CD14-positive monocyte (primary cell): ENCODE data around the gene NRN1L. TPM values are rescaled to one million over a fixed set of nuclear protein-coding genes. Genes with fewer than 3 reads are reported as not detected.
A peak's percentile ranks its signal among the peaks of the same experiment; 100 is the strongest.

Experiments used
- DNase-seq, 3 donors: peaks; one replicate each; pipeline ENCODE4 v3.0.0-alpha.2; 2011 to 2022
- H2AFZ ChIP-seq: 2 replicates; pipeline ENCODE4 v1.6.0; 2012; ENCODE audit warnings: mild to moderate bottlenecking, low read depth, low read length, inconsistent platforms; ENCODE audit not compliant: insufficient read depth, poor library complexity, severe bottlenecking
- H3K27ac ChIP-seq, 2 donors: 1 replicate in 1 of 2; 2 replicates in 1 of 2; pipeline ENCODE4 v1.5.1; 2012 to 2013; ENCODE audit warnings: low read length in 2 of 2, control low read depth in 1 of 2, inconsistent platforms in 1 of 2, low read depth in 1 of 2, mild to moderate bottlenecking in 1 of 2
- H3K27me3 ChIP-seq, 2 donors: one replicate each; pipeline versions ENCODE4 v1.6.0 to v1.6.1; 2011 to 2013; ENCODE audit warnings: low read length in 2 of 2; ENCODE audit not compliant: control insufficient read depth in 2 of 2, insufficient read depth in 2 of 2
- H3K36me3 ChIP-seq, 2 donors: replicated peaks in 1 of 2; 1 replicate in 1 of 2; 2 replicates in 1 of 2; pipeline versions ENCODE4 v1.5.1 to v1.6.1; 2012 to 2013; ENCODE audit warnings: low read length in 2 of 2, control low read depth in 1 of 2, inconsistent platforms in 1 of 2, mild to moderate bottlenecking in 1 of 2; ENCODE audit not compliant: insufficient read depth in 2 of 2, control insufficient read depth in 1 of 2
- H3K4me1 ChIP-seq, 2 donors: 1 replicate in 1 of 2; 2 replicates in 1 of 2; pipeline versions ENCODE4 v1.5.1 to v1.6.1; 2012 to 2013; ENCODE audit warnings: low read length in 2 of 2, control low read depth in 1 of 2, inconsistent platforms in 1 of 2, mild to moderate bottlenecking in 1 of 2, moderate library complexity in 1 of 2; ENCODE audit not compliant: insufficient read depth in 2 of 2, control insufficient read depth in 1 of 2
- H3K4me2 ChIP-seq: replicated peaks from 2 replicates; pipeline ENCODE3; 2012; ENCODE audit warnings: low read length, moderate library complexity, mild to moderate bottlenecking; ENCODE audit not compliant: poor library complexity, severe bottlenecking; ENCODE audit errors: extremely low read depth
- H3K4me3 ChIP-seq, 3 experiments: fragments of 200-600 bp in 1 of 3; sonication (generic) in 1 of 3; replicated peaks in 1 of 3; 1 replicate in 2 of 3; 2 replicates in 1 of 3; pipeline ENCODE4 v1.5.1; 2011 to 2013; ENCODE audit warnings: low read length in 3 of 3, mild to moderate bottlenecking in 3 of 3, control low read depth in 2 of 3, low read depth in 2 of 3, inconsistent platforms in 1 of 3, moderate library complexity in 1 of 3
- H3K79me2 ChIP-seq: 2 replicates; pipeline ENCODE4 v1.6.0; 2012; ENCODE audit warnings: mild to moderate bottlenecking, control low read depth, inconsistent platforms, low read length, moderate library complexity; ENCODE audit not compliant: insufficient read depth
- H3K9ac ChIP-seq: 2 replicates; pipeline ENCODE4 v1.6.0; 2017; ENCODE audit warnings: low read length, mild to moderate bottlenecking; ENCODE audit not compliant: insufficient read depth, poor library complexity, severe bottlenecking
- H3K9me3 ChIP-seq, 2 donors: replicated peaks in 1 of 2; 1 replicate in 1 of 2; 2 replicates in 1 of 2; pipeline versions ENCODE4 v1.5.1 to v1.6.1; 2012 to 2013; ENCODE audit warnings: low read length in 2 of 2, control low read depth in 1 of 2; ENCODE audit not compliant: control insufficient read depth in 1 of 2, insufficient read depth in 1 of 2
- H4K20me1 ChIP-seq: 2 replicates; pipeline ENCODE4 v1.6.0; 2012; ENCODE audit warnings: mild to moderate bottlenecking, low read length, control low read depth, moderate library complexity; ENCODE audit not compliant: insufficient read depth
- H3K27ac Mint-ChIP-seq, 7 donors: one replicate each; pipeline ENCODE4 v1.8.0; 2020; ENCODE audit warnings: mild to moderate bottlenecking in 7 of 7, mixed read lengths in 7 of 7, moderate library complexity in 6 of 7, inconsistent platforms in 2 of 7
- H3K27me3 Mint-ChIP-seq, 3 donors: one replicate each; pipeline ENCODE4 v1.8.0; 2021 to 2022; ENCODE audit warnings: low read depth in 3 of 3, mild to moderate bottlenecking in 3 of 3, mixed read lengths in 3 of 3, moderate library complexity in 3 of 3, inconsistent platforms in 1 of 3
- H3K36me3 Mint-ChIP-seq, 2 donors: one replicate each; pipeline ENCODE4 v1.8.0; 2020; ENCODE audit warnings: mixed read lengths in 2 of 2, inconsistent platforms in 1 of 2, mild to moderate bottlenecking in 1 of 2
- H3K4me1 Mint-ChIP-seq: one replicate; pipeline ENCODE4 v1.8.0; 2020; ENCODE audit warnings: mild to moderate bottlenecking, mixed read lengths
- H3K4me3 Mint-ChIP-seq, 2 donors: one replicate each; pipeline ENCODE4 v1.8.0; 2020; ENCODE audit warnings: mild to moderate bottlenecking in 2 of 2, mixed read lengths in 2 of 2, moderate library complexity in 1 of 2
- H3K9me3 Mint-ChIP-seq, 7 donors: one replicate each; pipeline ENCODE4 v1.8.0; 2020 to 2022; ENCODE audit warnings: mixed read lengths in 7 of 7, mild to moderate bottlenecking in 6 of 7, moderate library complexity in 6 of 7, inconsistent platforms in 2 of 7
- CTCF ChIP-seq: fragments of 200-600 bp; IDR thresholded peaks from one replicate; pipeline ENCODE4 v1.8.0; 2022; ENCODE audit warnings: antibody characterized with exemption, mild to moderate bottlenecking
- WGBS: methylation state at CpG from one replicate; pipeline ENCODE4 v1.1.5; 2013; ENCODE audit warnings: missing lambda C conversion rate; ENCODE audit not compliant: insufficient coverage; 5-methylcytosine and 5-hydroxymethylcytosine counted together
- intact Hi-C, 2 donors: fragments of 100-400 bp; cut with micrococcal nuclease; formaldehyde crosslinking; loops; one replicate each; pipeline versions ENCODE4 v1.15.0 to v1.15.1; 2023
- polyA plus RNA-seq, 3 donors: library from polyadenylated mRNA; depleted of rRNA in 1 of 3; unstranded in 2 of 3; stranded (reverse) in 1 of 3; fragments of 300-500 nt in 2 of 3; fragments of >200 nt in 1 of 3; fragmentation: Illumina TruSeq in 2 of 3; gene quantifications; 1 replicate in 2 of 3; 2 replicates in 1 of 3; pipeline ENCODE4 v1.2.3, GENCODE V29; 2012 to 2021

The NRN1L gene
- polyA plus RNA-seq, 3 donors: 0.50 to 3.6 TPM; not detected in 1

- no peak overlapping the region for H3K4me2 ChIP-seq
- peak overlapping the region; percentile 0 for H3K9ac ChIP-seq
- H3K4me3 ChIP-seq: no peak overlapping the region
- H3K4me1 Mint-ChIP-seq: peaks cover 26% of the 10 kb centered on the region
- DNase-seq: peak in 2 of 3 donors; percentile 43 to 66
- H4K20me1 ChIP-seq: peaks cover 58% of the 10 kb centered on the region
- H3K4me1 ChIP-seq: peaks cover 4 to 12% of the 10 kb centered on the region in 2 donors
- no peaks in the 10 kb centered on the region for H3K9me3 ChIP-seq
- peak overlapping the region; percentile 68 to 92 (median 87) for H3K27ac Mint-ChIP-seq
- H3K4me3 Mint-ChIP-seq: no peak overlapping the region
- H3K27me3 ChIP-seq: no peaks in the 10 kb centered on the region
- intact Hi-C loops: no loop called here
- H2AFZ ChIP-seq: no peak overlapping the region
- H3K27me3 Mint-ChIP-seq: no peaks in the 10 kb centered on the region
- H3K36me3 ChIP-seq: peaks cover 14 to 26% of the 10 kb centered on the region in 2 donors
- WGBS: no CpG with 5 or more reads among the region's 3 CpGs
- peaks cover 96% of the 10 kb centered on the region for H3K79me2 ChIP-seq
- no peak for TF ChIP-seq CTCF
- H3K36me3 Mint-ChIP-seq: peaks cover 16 to 21% of the 10 kb centered on the region in 2 donors
- peak overlapping the region in 1 of 2 donors; percentile 66 for H3K27ac ChIP-seq
- H3K9me3 Mint-ChIP-seq: peaks cover 0 to 2% (median 0%) of the 10 kb centered on the region in 7 donors
These were observed 27.0 kb upstream of the NRN1L start for GRCh38 chr16:67857547-67858233.

- Mint-ChIP-seq H3K27me3 (no peaks in the 10 kb centered on the region), H3K9me3 (peaks cover 0 to 2% (median 0%) of the 10 kb centered on the region in 7 donors), H3K4me1 (peaks cover 26% of the 10 kb centered on the region), H3K36me3 (peaks cover 19 to 25% of the 10 kb centered on the region in 2 donors), H3K4me3 (no peak overlapping the region), H3K27ac (peak overlapping the region; percentile 68 to 92 (median 87))
- Histone ChIP-seq H3K4me3 (no peak overlapping the region), H3K27me3 (no peaks in the 10 kb centered on the region), H3K9ac (no peak overlapping the region), H3K36me3 (peaks cover 14 to 31% of the 10 kb centered on the region in 2 donors), H3K27ac (peak overlapping the region in 1 of 2 donors; percentile 66), H3K9me3 (no peaks in the 10 kb centered on the region), H3K4me2 (no peak overlapping the region), H4K20me1 (peaks cover 57% of the 10 kb centered on the region), H2AFZ (no peak overlapping the region), H3K4me1 (peaks cover 4 to 12% of the 10 kb centered on the region in 2 donors), H3K79me2 (peaks cover 96% of the 10 kb centered on the region)
- TF ChIP-seq CTCF: no peak
- no peak for DNase-seq
- intact Hi-C loops: no loop called here
- 69% methylated on average over 4 of the region's 4 CpGs for WGBS
These were observed 26.2 kb upstream of the NRN1L start for GRCh38 chr16:67858500-67858899.
